Measurements from ENCODE around the gene PDE5A.

DNA sequence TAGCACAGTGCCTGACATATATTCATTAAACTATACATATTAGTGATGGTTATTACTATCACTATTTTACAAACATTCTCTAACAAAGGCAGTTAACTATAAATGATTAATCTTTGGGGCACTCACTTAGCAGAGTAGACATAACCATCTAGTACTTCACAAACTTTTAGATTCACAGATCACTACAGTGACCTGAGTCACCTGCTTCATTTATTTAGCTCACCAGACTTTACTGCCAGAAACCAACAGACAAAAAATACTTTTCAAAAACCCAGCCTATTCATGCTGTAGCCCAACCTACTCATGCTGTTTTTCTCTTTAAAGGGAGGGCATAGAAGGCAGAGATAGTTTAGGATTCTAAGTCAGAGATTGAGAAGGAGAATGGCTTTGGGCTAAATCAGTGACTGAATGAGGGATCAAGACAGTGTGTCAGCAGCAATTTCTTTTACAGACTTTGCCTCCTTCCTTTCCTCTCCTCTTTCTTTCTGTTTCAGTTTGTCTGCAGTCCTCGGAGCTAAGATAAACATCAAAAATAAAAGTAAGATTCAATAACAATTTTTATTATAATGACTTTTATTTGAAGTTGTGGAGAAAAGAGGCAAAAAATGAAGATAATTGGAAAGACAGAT, 34.7 kb upstream of the PDE5A start:
- no peak for TF ChIP-seq CTCF (IDR thresholded peaks at IDR 0.05; ENCODE audit: low read depth, low read length, poor library complexity, severe bottlenecking)
- TF ChIP-seq EZH2phosphoT487 (IDR thresholded peaks at IDR 0.05; ENCODE audit: borderline replicate concordance, low read length), result no peak
